H9 (cell line): ENCODE measurements around the gene CD300H. TPM values are rescaled to one million over a fixed set of nuclear protein-coding genes. Genes with fewer than 3 reads are reported as not detected.

Experiments
- DNase-seq: peaks from one replicate; pipeline ENCODE4 v3.0.0-alpha.2; 2017
- H2AFZ ChIP-seq: one replicate; pipeline ENCODE4 v1.6.1; 2013; ENCODE audit warnings: mild to moderate bottlenecking, low read length, control low read depth, moderate library complexity
- H2AK5ac ChIP-seq: 2 replicates; pipeline ENCODE4 v1.6.1; 2013; ENCODE audit warnings: low read length, control low read depth, mixed read lengths; ENCODE audit not compliant: insufficient read length
- H2BK120ac ChIP-seq: one replicate; pipeline ENCODE4 v1.6.1; 2013; ENCODE audit warnings: low read depth, mild to moderate bottlenecking, low read length, control low read depth, inconsistent platforms; ENCODE audit not compliant: poor library complexity, severe bottlenecking
- H2BK12ac ChIP-seq: 2 replicates; pipeline ENCODE4 v1.6.1; 2013; ENCODE audit warnings: low read length, control low read depth, mixed read lengths, low read depth; ENCODE audit not compliant: insufficient read length
- H2BK15ac ChIP-seq: 2 replicates; pipeline ENCODE4 v1.6.1; 2013; ENCODE audit warnings: low read depth, low read length, control low read depth
- H2BK20ac ChIP-seq: one replicate; pipeline ENCODE4 v1.6.1; 2013; ENCODE audit warnings: low read depth, mild to moderate bottlenecking, low read length, control low read depth, inconsistent platforms; ENCODE audit not compliant: poor library complexity, severe bottlenecking
- H2BK5ac ChIP-seq: 2 replicates; pipeline ENCODE4 v1.6.1; 2013; ENCODE audit warnings: low read length, control low read depth, mixed read lengths; ENCODE audit not compliant: insufficient read length
- H3K14ac ChIP-seq: 2 replicates; pipeline ENCODE4 v1.6.1; 2013; ENCODE audit warnings: low read length, control low read depth; ENCODE audit not compliant: insufficient read depth
- H3K18ac ChIP-seq: 2 replicates; pipeline ENCODE4 v1.6.1; 2013; ENCODE audit warnings: low read depth, mild to moderate bottlenecking, mixed read lengths, low read length, control low read depth; ENCODE audit not compliant: insufficient read length
- H3K23ac ChIP-seq: 2 replicates; pipeline ENCODE4 v1.6.1; 2013; ENCODE audit warnings: low read length, control low read depth, mixed read lengths, low read depth; ENCODE audit not compliant: insufficient read length
- H3K23me2 ChIP-seq: 2 replicates; pipeline ENCODE4 v1.6.1; 2013; ENCODE audit warnings: low read depth, mild to moderate bottlenecking, mixed read lengths, low read length, control low read depth; ENCODE audit not compliant: insufficient read length, poor library complexity, severe bottlenecking
- H3K27ac ChIP-seq: 2 replicates; pipeline ENCODE4 v1.5.1; 2013; ENCODE audit warnings: low read length, control low read depth, mixed read lengths, low read depth; ENCODE audit not compliant: insufficient read length
- H3K27me3 ChIP-seq: 2 replicates; pipeline ENCODE4 v1.6.1; 2013; ENCODE audit warnings: low read length, control low read depth, inconsistent platforms; ENCODE audit not compliant: insufficient read depth
- H3K4ac ChIP-seq: 2 replicates; pipeline ENCODE4 v1.6.1; 2013; ENCODE audit warnings: low read depth, mild to moderate bottlenecking, control low read depth, inconsistent platforms, low read length, moderate library complexity
- H3K4me1 ChIP-seq: 2 replicates; pipeline ENCODE4 v1.6.1; 2013; ENCODE audit warnings: low read length, control low read depth, inconsistent platforms; ENCODE audit not compliant: insufficient read depth
- H3K4me2 ChIP-seq: 2 replicates; pipeline ENCODE4 v1.6.1; 2013; ENCODE audit warnings: low read length, control low read depth, mixed read lengths; ENCODE audit not compliant: insufficient read length, insufficient read depth
- H3K56ac ChIP-seq: 2 replicates; pipeline ENCODE4 v1.6.1; 2013; ENCODE audit warnings: low read depth, mild to moderate bottlenecking, mixed read lengths, low read length, control low read depth; ENCODE audit not compliant: insufficient read length
- H3K79me1 ChIP-seq: 2 replicates; pipeline ENCODE4 v1.6.1; 2013; ENCODE audit warnings: low read depth, mild to moderate bottlenecking, moderate library complexity, low read length, control low read depth, inconsistent platforms; ENCODE audit not compliant: insufficient read depth, poor library complexity, severe bottlenecking
- H3K79me2 ChIP-seq: 2 replicates; pipeline ENCODE4 v1.6.1; 2013; ENCODE audit warnings: low read length, control low read depth, inconsistent platforms; ENCODE audit not compliant: insufficient read depth
- H3K9ac ChIP-seq: 2 replicates; pipeline ENCODE4 v1.6.1; 2013; ENCODE audit warnings: low read length, control low read depth, mixed read lengths; ENCODE audit not compliant: insufficient read length; ENCODE audit errors: extremely low read depth
- H3K9me3 ChIP-seq: one replicate; pipeline ENCODE4 v1.6.1; 2013; ENCODE audit warnings: low read depth, low read length, inconsistent platforms; ENCODE audit not compliant: control insufficient read depth
- H3T11ph ChIP-seq: one replicate; pipeline ENCODE4 v1.6.1; 2013; ENCODE audit warnings: mild to moderate bottlenecking, low read length, control low read depth, inconsistent platforms
- H4K20me1 ChIP-seq: one replicate; pipeline ENCODE4 v1.6.1; 2013; ENCODE audit not compliant: control insufficient read depth, insufficient read length, insufficient read depth
- H4K5ac ChIP-seq: 2 replicates; pipeline ENCODE4 v1.6.1; 2013; ENCODE audit warnings: low read depth, mild to moderate bottlenecking, mixed read lengths, low read length, control low read depth; ENCODE audit not compliant: insufficient read length
- H4K8ac ChIP-seq: replicated peaks from 2 replicates; pipeline ENCODE4 v1.6.1; 2013; ENCODE audit warnings: low read length, control low read depth, mixed read lengths, low read depth; ENCODE audit not compliant: insufficient read length
- H4K91ac ChIP-seq: 2 replicates; pipeline ENCODE4 v1.6.1; 2013; ENCODE audit warnings: low read depth, mild to moderate bottlenecking, moderate library complexity, mixed read lengths, low read length, control low read depth; ENCODE audit not compliant: insufficient read length
- H3K27ac Mint-ChIP-seq, 3 experiments: 2 replicates in 2 of 3; 3 replicates in 1 of 3; pipeline ENCODE4 v1.8.0; 2020 to 2021; ENCODE audit warnings: mixed read lengths in 3 of 3, mild to moderate bottlenecking in 1 of 3, moderate library complexity in 1 of 3
- H3K27me3 Mint-ChIP-seq: 2 replicates; pipeline ENCODE4 v1.8.0; 2021; ENCODE audit warnings: low read depth, mild to moderate bottlenecking, moderate library complexity, mixed read lengths
- H3K36me3 Mint-ChIP-seq, 3 experiments: 2 replicates in 2 of 3; 3 replicates in 1 of 3; pipeline ENCODE4 v1.8.0; 2020 to 2021; ENCODE audit warnings: low read depth in 3 of 3, mixed read lengths in 3 of 3; ENCODE audit not compliant: insufficient read depth in 1 of 3
- H3K4me1 Mint-ChIP-seq, 2 experiments: 2 replicates each; pipeline ENCODE4 v1.8.0; 2020; ENCODE audit warnings: mixed read lengths in 2 of 2
- H3K4me3 Mint-ChIP-seq, 2 experiments: 2 replicates in 1 of 2; 3 replicates in 1 of 2; pipeline ENCODE4 v1.8.0; 2020 to 2021; ENCODE audit warnings: mild to moderate bottlenecking in 2 of 2, mixed read lengths in 2 of 2, moderate library complexity in 1 of 2
- H3K9me3 Mint-ChIP-seq, 2 experiments: 2 replicates in 1 of 2; 3 replicates in 1 of 2; pipeline ENCODE4 v1.8.0; 2020; ENCODE audit warnings: mild to moderate bottlenecking in 2 of 2, mixed read lengths in 2 of 2, moderate library complexity in 1 of 2
- CTCF ChIP-seq: fragments of 200-600 bp; sonication (generic); conservative IDR thresholded peaks from 3 replicates; pipeline ENCODE4 v1.8.0; 2021; ENCODE audit warnings: antibody characterized with exemption, mild to moderate bottlenecking
- WGBS: extraction: QIAGEN DNeasy Blood & Tissue Kit; methylation state at CpG from one replicate; pipeline ENCODE4 v1.1.7; 2013; ENCODE audit warnings: missing lambda C conversion rate, low lambda C conversion rate, mixed read lengths; ENCODE audit not compliant: insufficient read length; ENCODE audit errors: extremely low coverage; 5-methylcytosine and 5-hydroxymethylcytosine counted together
- total RNA-seq: library from RNA; stranded (reverse); gene quantifications from 2 replicates; pipeline ENCODE4 v1.2.1, GENCODE V29; 2021

Gene CD300H
- total RNA-seq, 1 experiment from 2014 or later = not detected

- no peak for TF ChIP-seq CTCF
- H3K18ac ChIP-seq = no peak overlapping the region
- H4K91ac ChIP-seq = no peak overlapping the region
- H2BK20ac ChIP-seq = no peak overlapping the region
- no peaks in the 10 kb centered on the region for H3K79me2 ChIP-seq
- H2BK15ac ChIP-seq = no peak overlapping the region
- peak overlapping the region in 1 of 3 experiments; percentile 56; a peak in 2 of 7 replicates for H3K27ac Mint-ChIP-seq
- no peaks in the 10 kb centered on the region for H4K20me1 ChIP-seq
- peaks cover 23% of the 10 kb centered on the region for H3K27me3 Mint-ChIP-seq
- H3K79me1 ChIP-seq = no peaks in the 10 kb centered on the region
- H3K36me3 Mint-ChIP-seq = no peaks in the 10 kb centered on the region
- no peak overlapping the region for H2BK5ac ChIP-seq
- DNase-seq = no peak
- H2AFZ ChIP-seq = no peak overlapping the region
- no peaks in the 10 kb centered on the region for H3K4me1 ChIP-seq
- no peak overlapping the region for H3K14ac ChIP-seq
- H3K9ac ChIP-seq = no peak overlapping the region
- H4K8ac ChIP-seq = no peak overlapping the region
- no peak overlapping the region for H3K4me2 ChIP-seq
- no peak overlapping the region for H2BK120ac ChIP-seq
- H3K9me3 Mint-ChIP-seq = peaks cover 0 to 2% of the 10 kb centered on the region in 2 experiments; a peak in 1 of 5 replicates
- no peak overlapping the region for H3K4ac ChIP-seq
- no peaks in the 10 kb centered on the region for H3K4me1 Mint-ChIP-seq
- no peaks in the 10 kb centered on the region for H3K9me3 ChIP-seq
- no peaks in the 10 kb centered on the region for H3K23me2 ChIP-seq
- H3K23ac ChIP-seq = no peak overlapping the region
- H3K4me3 Mint-ChIP-seq = no peak overlapping the region
- no peak overlapping the region for H3K56ac ChIP-seq
- H4K5ac ChIP-seq = no peak overlapping the region
- no peak overlapping the region for H2BK12ac ChIP-seq
- no peaks in the 10 kb centered on the region for H3K27me3 ChIP-seq
- WGBS = no CpG with 5 or more reads among the region's 18 CpGs
- no peak overlapping the region for H2AK5ac ChIP-seq
- no peak overlapping the region for H3K27ac ChIP-seq
- H3T11ph ChIP-seq = no peak overlapping the region
Observed at GRCh38 chr17:74543891-74544760, 23.2 kb downstream of the CD300H start.
